Fibroblast of the aortic adventitia (primary cell): Measurements from ENCODE around the gene LCN6. TPM values are rescaled to one million over a fixed set of nuclear protein-coding genes. Genes with fewer than 3 reads are reported as not detected.
"Not testable (repeated sequence)": the region's sequence is repeated elsewhere in the genome, so short reads cannot be mapped to it uniquely, and the experiment has no call there.

Experiments used
- DNase-seq: peaks from one replicate; pipeline ENCODE4 v3.0.0-alpha.2; 2010; ENCODE audit warnings: low read depth
- H3K4me3 ChIP-seq: 2 replicates; pipeline ENCODE4 v1.5.1; 2011; ENCODE audit warnings: low read depth, mild to moderate bottlenecking, control low read depth, low read length, moderate library complexity
- total RNA-seq: library from RNA; depleted of rRNA; stranded (reverse); fragments of >200 nt; gene quantifications from 2 replicates; pipeline ENCODE4 v1.2.3, GENCODE V29; 2012; ENCODE audit warnings: low replicate concordance
- TF ChIP-seq, protein P1 (sequence below): IDR thresholded peaks from 2 replicates; pipeline ENCODE4 v1.5.1; 2011; ENCODE audit warnings: mild to moderate bottlenecking, low read length, control low read depth, inconsistent platforms; ENCODE audit not compliant: insufficient read depth

Gene LCN6, protein sequence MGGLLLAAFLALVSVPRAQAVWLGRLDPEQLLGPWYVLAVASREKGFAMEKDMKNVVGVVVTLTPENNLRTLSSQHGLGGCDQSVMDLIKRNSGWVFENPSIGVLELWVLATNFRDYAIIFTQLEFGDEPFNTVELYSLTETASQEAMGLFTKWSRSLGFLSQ
- total RNA-seq, result not detected in 2 replicates

DNA sequence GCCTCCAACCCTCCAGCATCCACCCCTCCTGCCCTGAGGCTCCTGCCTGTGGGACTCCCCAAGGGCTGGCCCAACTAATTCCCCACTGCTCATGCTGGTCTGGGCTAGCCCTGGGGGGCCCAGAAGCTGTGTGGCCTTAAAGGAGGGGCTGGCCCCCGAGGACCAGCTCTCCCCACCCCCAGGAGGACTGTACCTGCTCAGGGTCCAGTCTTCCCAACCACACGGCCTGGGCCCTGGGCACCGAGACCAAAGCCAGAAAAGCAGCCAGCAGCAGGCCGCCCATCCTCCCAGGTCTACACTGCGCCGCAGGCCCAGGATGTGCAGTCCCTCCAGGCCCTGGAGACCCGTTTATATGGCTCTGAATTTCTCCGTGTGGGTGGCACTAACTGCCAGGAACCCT lies at the start of gene LCN6:
Gene LCN6, minus strand, starts transcription at position 325 of the 400 bp plus-strand sequence. Its CDS starts 42 bp downstream, at position 283.
- DNase-seq, result no peak
- TF ChIP-seq, protein P1, sequence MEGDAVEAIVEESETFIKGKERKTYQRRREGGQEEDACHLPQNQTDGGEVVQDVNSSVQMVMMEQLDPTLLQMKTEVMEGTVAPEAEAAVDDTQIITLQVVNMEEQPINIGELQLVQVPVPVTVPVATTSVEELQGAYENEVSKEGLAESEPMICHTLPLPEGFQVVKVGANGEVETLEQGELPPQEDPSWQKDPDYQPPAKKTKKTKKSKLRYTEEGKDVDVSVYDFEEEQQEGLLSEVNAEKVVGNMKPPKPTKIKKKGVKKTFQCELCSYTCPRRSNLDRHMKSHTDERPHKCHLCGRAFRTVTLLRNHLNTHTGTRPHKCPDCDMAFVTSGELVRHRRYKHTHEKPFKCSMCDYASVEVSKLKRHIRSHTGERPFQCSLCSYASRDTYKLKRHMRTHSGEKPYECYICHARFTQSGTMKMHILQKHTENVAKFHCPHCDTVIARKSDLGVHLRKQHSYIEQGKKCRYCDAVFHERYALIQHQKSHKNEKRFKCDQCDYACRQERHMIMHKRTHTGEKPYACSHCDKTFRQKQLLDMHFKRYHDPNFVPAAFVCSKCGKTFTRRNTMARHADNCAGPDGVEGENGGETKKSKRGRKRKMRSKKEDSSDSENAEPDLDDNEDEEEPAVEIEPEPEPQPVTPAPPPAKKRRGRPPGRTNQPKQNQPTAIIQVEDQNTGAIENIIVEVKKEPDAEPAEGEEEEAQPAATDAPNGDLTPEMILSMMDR, result no peak
- no peak within 1 kb of the TSS for H3K4me3 ChIP-seq

DNA sequence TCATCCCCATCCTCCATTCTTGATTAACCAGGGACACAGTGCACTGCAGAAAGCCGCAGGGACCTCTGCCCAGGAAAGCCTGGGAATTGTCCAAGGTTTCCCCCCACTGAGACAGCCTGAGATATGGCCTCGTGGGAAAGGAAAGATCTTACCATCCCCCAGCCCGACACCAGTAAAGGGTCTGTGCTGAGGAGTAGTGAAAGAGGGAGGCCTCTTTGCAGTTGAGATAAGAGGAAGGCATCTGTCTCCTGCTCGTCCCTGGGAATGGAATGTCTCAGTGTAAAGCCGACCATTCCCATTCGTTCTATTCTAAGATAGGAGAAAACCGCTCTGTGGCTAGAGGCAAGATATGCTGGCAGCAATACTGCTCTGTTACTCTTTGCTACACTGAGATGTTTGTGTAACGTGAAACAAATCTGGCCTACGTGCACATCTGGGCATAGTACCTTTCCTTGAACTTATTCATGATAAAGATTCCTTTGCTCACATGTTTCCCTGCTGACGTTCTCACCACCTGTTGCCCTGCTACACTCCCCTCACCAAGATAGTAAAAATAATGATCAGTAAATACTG lies 48.5 kb upstream of the LCN6 start:
- H3K4me3 ChIP-seq, result not testable (repeated sequence)
- peak; percentile 72 for DNase-seq

DNA sequence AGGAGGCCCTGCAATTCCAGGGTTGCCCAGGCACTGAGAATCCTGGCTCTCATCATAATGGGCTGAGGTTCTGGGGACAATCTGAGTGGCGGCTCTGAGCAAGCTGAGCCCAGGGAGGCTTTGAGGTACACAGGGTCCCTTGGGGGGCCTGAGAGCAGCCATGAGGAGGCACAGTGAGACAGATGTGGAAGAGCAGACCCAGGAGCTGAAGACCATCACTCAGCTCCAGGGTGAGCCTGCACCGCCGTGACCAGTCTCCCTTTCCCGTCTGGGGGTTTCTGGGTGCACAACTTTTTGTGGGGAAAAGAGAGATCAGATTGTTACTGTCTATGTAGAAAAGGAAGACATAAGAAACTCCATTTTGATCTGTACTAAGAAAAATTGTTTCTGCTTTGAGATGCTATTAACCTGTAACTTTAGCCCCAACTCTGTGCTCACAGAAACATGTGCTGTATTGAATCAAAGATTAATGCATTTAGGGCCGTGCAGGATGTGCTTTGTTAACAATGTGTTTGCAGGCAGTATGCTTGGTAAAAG lies 48.0 kb upstream of the LCN6 start, which contains the start of gene CCDC183:
Gene CCDC183, plus strand, starts transcription at position 101 of the 537 bp plus-strand sequence. Its CDS starts 60 bp downstream, at position 161.
- DNase-seq, result no peak
- TF ChIP-seq, protein P1, result no peak
- H3K4me3 ChIP-seq, result no peak within 1 kb of the TSS

DNA sequence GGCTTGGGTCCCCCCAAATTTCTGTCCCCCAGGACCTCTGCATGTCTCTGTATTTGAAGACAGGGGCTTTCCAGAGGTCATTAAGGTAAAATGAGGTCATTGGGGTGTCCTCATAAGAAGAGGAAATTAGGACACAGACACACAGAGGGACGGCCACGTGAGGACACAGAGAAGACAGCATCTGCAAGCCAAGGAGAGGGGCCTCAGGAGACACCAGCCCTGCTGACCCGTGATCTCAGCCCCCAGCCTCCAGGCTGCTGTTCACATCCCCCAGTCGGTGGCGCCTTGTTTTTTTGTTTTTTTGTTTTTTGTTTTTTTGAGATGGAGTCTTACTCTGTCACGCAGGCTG lies 46.6 kb upstream of the LCN6 start:
- H3K4me3 ChIP-seq, result no peak overlapping the region
- DNase-seq, result no peak
- TF ChIP-seq, protein P1, result no peak

DNA sequence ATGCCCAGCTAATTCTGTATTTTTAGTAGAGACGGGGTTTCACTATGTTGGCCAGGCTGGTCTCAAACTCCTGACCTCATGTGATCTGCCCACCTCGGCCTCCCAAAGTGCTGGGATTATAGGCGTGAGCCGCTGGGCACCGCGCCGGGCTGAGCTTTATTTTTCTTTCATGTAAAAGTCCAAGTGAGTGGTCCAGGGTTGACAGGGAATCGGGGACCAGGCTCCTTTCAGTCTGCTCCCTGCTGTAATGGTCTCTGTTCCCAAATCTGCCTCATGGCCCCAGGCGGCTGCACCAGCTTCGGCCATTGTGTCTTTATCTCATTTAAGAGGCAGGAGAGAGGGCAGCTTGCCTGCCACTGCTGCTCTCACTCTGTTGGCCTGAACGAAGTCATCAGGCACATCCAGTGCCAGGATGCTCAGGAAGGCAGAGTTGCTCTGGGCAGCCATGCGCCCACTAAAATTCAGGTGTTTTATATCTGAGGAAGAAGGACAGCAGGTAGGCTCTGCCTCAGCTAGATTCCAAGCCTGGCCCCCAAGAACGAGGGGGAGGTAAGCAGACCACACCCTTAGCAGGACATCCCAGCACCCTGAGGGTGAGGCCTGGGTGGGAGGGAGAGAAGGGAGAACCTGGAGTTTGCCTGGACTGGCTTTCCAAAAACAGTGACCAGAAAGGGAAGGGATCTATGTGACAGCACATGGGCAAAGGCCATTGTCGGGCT lies 46.1 kb upstream of the LCN6 start:
- no peak for DNase-seq
- H3K4me3 ChIP-seq, result no peak overlapping the region
- TF ChIP-seq, protein P1, result no peak

DNA sequence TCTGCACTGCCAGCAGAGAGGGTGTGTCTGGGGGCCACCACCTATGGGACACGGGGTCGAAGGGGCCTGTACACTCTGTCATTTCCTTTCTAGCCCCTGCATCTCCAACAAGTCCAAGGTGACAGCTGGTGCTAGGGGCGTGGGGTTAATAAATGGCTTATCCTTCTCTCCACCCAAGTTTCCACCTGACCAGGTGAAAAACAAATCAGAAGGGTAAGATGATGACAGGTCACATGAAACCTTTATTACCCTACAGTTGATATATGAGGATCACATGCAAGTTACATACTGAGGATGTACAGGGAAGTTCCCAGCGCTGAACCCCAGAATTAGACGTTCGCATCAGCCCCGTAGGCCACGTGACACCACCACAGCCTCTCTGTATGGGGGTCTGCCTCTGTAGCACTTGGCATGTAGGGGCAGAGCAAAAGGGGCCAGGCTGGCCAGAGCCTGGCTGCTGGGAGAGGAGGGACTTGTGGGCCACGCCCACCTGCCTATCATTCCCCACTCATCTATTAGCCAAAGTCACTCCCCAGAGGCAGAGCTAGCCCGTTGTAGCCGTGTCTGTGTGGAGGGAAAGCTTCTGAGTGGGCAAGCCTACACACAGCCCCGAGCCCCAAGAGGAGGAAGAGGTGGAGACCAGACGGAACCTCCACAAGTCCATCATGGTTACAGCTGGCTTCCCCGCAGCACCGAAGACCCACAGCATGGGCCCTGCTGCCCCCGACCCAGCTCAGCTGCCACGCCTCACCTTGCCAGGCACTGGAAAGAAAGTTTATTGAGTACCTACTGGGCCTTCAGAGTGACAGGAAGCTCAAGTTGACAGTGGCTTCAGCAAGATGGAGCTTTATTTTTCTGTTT lies 45.0 kb upstream of the LCN6 start:
- TF ChIP-seq, protein P1, result no peak
- no peak for DNase-seq
- no peak overlapping the region for H3K4me3 ChIP-seq
